HepG2 (cell line): ENCODE data around the gene ERC1. TPM values are rescaled to one million over a fixed set of nuclear protein-coding genes. Genes with fewer than 3 reads are reported as not detected.

Experiments
- ATAC-seq: fragments of 200-7000 bp; cut with Tn5 transposase; 3 replicates; pipeline ENCODE4 v1.9.1; 2020; ENCODE audit warnings: mild to moderate bottlenecking, moderate library complexity
- BruUV-seq: library from RNA; stranded (reverse); fragments of 400-500 nt; replicated peaks from 2 replicates; lab custom pipeline; 2021; lab: Mats Ljungman, UMichigan
- CTCF ChIA-PET: fragments of 300-600 bp; formaldehyde crosslinking; extraction: SDS; loops from one replicate; lab custom pipeline; 2021; ENCODE audit warnings: low total read pairs, inconsistent platforms, low intra/inter-chr PET ratio; lab: Yijun Ruan, JAX
- POLR2A ChIA-PET: fragments of 350-600 bp; sonication (Branson Sonifier 250); formaldehyde crosslinking; loops from one replicate; lab custom pipeline; 2020; ENCODE audit warnings: antibody characterized with exemption, inconsistent platforms; lab: Yijun Ruan, JAX
- DNase-seq: peaks from one replicate; pipeline ENCODE4 v3.0.0-alpha.2; 2015; ENCODE audit warnings: low spot score
- FAIRE-seq: peaks from 3 replicates; lab custom pipeline; 2011; peaks lifted over from hg19 to GRCh38; lab: Jason Lieb, UNC
- H2AFZ ChIP-seq: one replicate; pipeline ENCODE4 v1.6.1; 2011; ENCODE audit warnings: low read length, inconsistent platforms
- H3K27ac ChIP-seq: fragments of 300-600 bp; 3 replicates; pipeline ENCODE4 v1.8.0; 2011; ENCODE audit warnings: mixed run types, mild to moderate bottlenecking, mixed read lengths, low read length, inconsistent platforms; ENCODE audit not compliant: insufficient read depth; ENCODE audit errors: extremely low read length
- H3K27me3 ChIP-seq, 2 experiments: fragments of 200-600 bp in 1 of 2; 2 replicates in 1 of 2; 3 replicates in 1 of 2; pipeline versions ENCODE4 v1.6.0 to v1.8.0; 2011; ENCODE audit warnings: low read length in 2 of 2, mild to moderate bottlenecking in 2 of 2, moderate library complexity in 2 of 2, inconsistent platforms in 1 of 2; ENCODE audit not compliant: insufficient read depth in 2 of 2, control insufficient read depth in 1 of 2
- H3K36me3 ChIP-seq, 2 experiments: fragments of 200-600 bp in 1 of 2; replicated peaks in 1 of 2; 2 replicates in 1 of 2; 3 replicates in 1 of 2; pipeline versions ENCODE4 v1.5.1 to v1.8.0; 2011; ENCODE audit warnings: low read length in 2 of 2, inconsistent platforms in 1 of 2; ENCODE audit not compliant: insufficient read depth in 2 of 2, control insufficient read depth in 1 of 2
- H3K4me1 ChIP-seq: 2 replicates; pipeline ENCODE4 v1.5.1; 2012; ENCODE audit warnings: low read length, inconsistent platforms; ENCODE audit not compliant: insufficient read depth
- H3K4me2 ChIP-seq: 2 replicates; pipeline ENCODE4 v1.6.0; 2011; ENCODE audit warnings: low read depth, low read length, inconsistent platforms
- H3K4me3 ChIP-seq, 3 experiments: fragments of 200-600 bp in 1 of 3; sonication (generic), shearing (Covaris generic) in 1 of 3; replicated peaks in 1 of 3; 2 replicates each; pipeline ENCODE4 v1.5.1; 2011 to 2016; ENCODE audit warnings: low read length in 3 of 3, inconsistent platforms in 2 of 3, low read depth in 2 of 3, mild to moderate bottlenecking in 2 of 3, control low read depth in 1 of 3, mixed read lengths in 1 of 3; ENCODE audit not compliant: insufficient read depth in 1 of 3
- H3K79me2 ChIP-seq: one replicate; pipeline ENCODE4 v1.6.1; 2011; ENCODE audit warnings: low read length, inconsistent platforms; ENCODE audit not compliant: insufficient read depth
- H3K9ac ChIP-seq: 2 replicates; pipeline ENCODE4 v1.6.0; 2011; ENCODE audit warnings: mild to moderate bottlenecking, low read depth, low read length, inconsistent platforms; ENCODE audit not compliant: insufficient read depth
- H3K9me3 ChIP-seq: 2 replicates; pipeline ENCODE4 v1.5.1; 2012; ENCODE audit warnings: mild to moderate bottlenecking, low read length
- H4K20me1 ChIP-seq: 2 replicates; pipeline ENCODE4 v1.6.0; 2011; ENCODE audit warnings: inconsistent platforms, mild to moderate bottlenecking, low read length, moderate library complexity; ENCODE audit not compliant: insufficient read depth
- ARID3A ChIP-seq: IDR thresholded peaks from 2 replicates; pipeline ENCODE4 v1.6.1; 2012; ENCODE audit warnings: low read depth, low read length, improper control_type of control experiment
- ATF5 ChIP-seq: sonication (generic); formaldehyde crosslinking; IDR thresholded peaks from 2 replicates; pipeline ENCODE4 v1.4.0; 2020; ENCODE audit warnings: mild to moderate bottlenecking, low read depth, missing genetic modification reagents
- BORCS8-MEF2B ChIP-seq: sonication (generic); formaldehyde crosslinking; IDR thresholded peaks from 2 replicates; pipeline ENCODE4 v1.8.0; 2022; ENCODE audit warnings: mild to moderate bottlenecking, missing genetic modification reagents
- FOXJ3 ChIP-seq: sonication (generic); formaldehyde crosslinking; IDR thresholded peaks from 2 replicates; pipeline ENCODE4 v1.4.0; 2020; ENCODE audit warnings: missing genetic modification reagents, mild to moderate bottlenecking, borderline replicate concordance
- MED1 ChIP-seq: sonication (generic); formaldehyde crosslinking; IDR thresholded peaks from 2 replicates; pipeline ENCODE4 v1.4.0; 2020; ENCODE audit warnings: missing genetic modification reagents
- POLR2AphosphoS2 ChIP-seq: IDR thresholded peaks from 2 replicates; pipeline ENCODE4 v1.6.1; 2011; ENCODE audit warnings: low read depth, low read length, improper control_type of control experiment
- TGIF2 ChIP-seq: IDR thresholded peaks from 2 replicates; pipeline ENCODE4 v1.6.1; 2016; ENCODE audit warnings: control low read depth, missing compliant biosample characterization
- TSC22D2 ChIP-seq: sonication (generic); formaldehyde crosslinking; IDR thresholded peaks from 2 replicates; pipeline ENCODE4 v1.5.1; 2020; ENCODE audit warnings: missing genetic modification reagents, mild to moderate bottlenecking, borderline replicate concordance
- ZNF547 ChIP-seq: sonication (generic); formaldehyde crosslinking; IDR thresholded peaks from 2 replicates; pipeline ENCODE4 v1.5.1; 2020; ENCODE audit warnings: mild to moderate bottlenecking, missing genetic modification reagents
- ZSCAN30 ChIP-seq: sonication (generic); formaldehyde crosslinking; IDR thresholded peaks from 2 replicates; pipeline ENCODE4 v1.5.0; 2020; ENCODE audit warnings: mild to moderate bottlenecking, missing genetic modification reagents
- WGBS: methylation state at CpG from one replicate; pipeline ENCODE4 v1.1.6; 2017; ENCODE audit warnings: low lambda C conversion rate; 5-methylcytosine and 5-hydroxymethylcytosine counted together
- in situ Hi-C: cut with HindIII; loops from 2 replicates; pipeline ENCODE4 v1.10.0; 2017; ENCODE audit warnings: low pct_unique_long_range_greater_than_20kb; ENCODE audit not compliant: extremely low pct_ligation_motif_present
- intact Hi-C: fragments of 100-400 bp; cut with micrococcal nuclease; formaldehyde crosslinking; loops from one replicate; pipeline ENCODE4 v1.10.0; 2022; ENCODE audit not compliant: unreplicated experiment
- polyA plus RNA-seq, 8 experiments: library from polyadenylated mRNA; depleted of rRNA in 3 of 8; stranded (reverse) in 7 of 8; unstranded in 1 of 8; fragments of >200 nt; fragmentation: Illumina TruSeq in 4 of 8; extraction: Trizol in 4 of 8; gene quantifications; 2 replicates each; pipeline versions ENCODE4 v1.2.1 to v1.2.3, GENCODE V29; 2011 to 2016; ENCODE audit warnings: low read depth in 4 of 8, missing spikeins in 1 of 8, mixed read lengths in 1 of 8; ENCODE audit not compliant: insufficient read depth in 1 of 8
- total RNA-seq, 5 experiments: library from RNA; depleted of rRNA; stranded (reverse); fragments of >200 nt; fragmentation: Illumina TruSeq; extraction: Trizol; gene quantifications; 2 replicates each; pipeline ENCODE4 v1.2.3, GENCODE V29; 2016; ENCODE audit warnings: low read depth in 1 of 5

The ERC1 gene
- total and polyA plus RNA-seq, 2 of the 13 experiments (the other 11 are each of a cell fraction or from before 2014, with no cell fraction given): 6.1 to 12.4 TPM

GRCh38 chr12:1078002-1078401 lies 87.0 kb downstream of the ERC1 start:
- TF ChIP-seq POLR2AphosphoS2 (no peak), ZNF547 (no peak), FOXJ3 (CRISPR knock-in tag) (no peak), ARID3A (no peak), ATF5 (CRISPR knock-in tag) (no peak), ZSCAN30 (CRISPR knock-in tag) (no peak), BORCS8-MEF2B (CRISPR knock-in tag) (no peak), TSC22D2 (CRISPR knock-in tag) (no peak), TGIF2 (no peak), MED1 (no peak)
- Histone ChIP-seq H2AFZ (no peak overlapping the region), H3K36me3 (no peaks in the 10 kb centered on the region), H3K9me3 (no peaks in the 10 kb centered on the region), H3K4me3 (no peak overlapping the region), H3K4me1 (peaks cover 6% of the 10 kb centered on the region), H3K27me3 (no peaks in the 10 kb centered on the region), H3K79me2 (no peaks in the 10 kb centered on the region), H3K9ac (no peak overlapping the region), H3K4me2 (no peak overlapping the region), H3K27ac (no peak overlapping the region), H4K20me1 (no peaks in the 10 kb centered on the region)
- ATAC-seq (no peak), DNase-seq (no peak), FAIRE-seq (no peak)
- 96% methylated on average over 3 of the region's 3 CpGs for WGBS
- ChIA-PET CTCF (no interaction called here), POLR2A (no interaction called here)
- intact Hi-C loops (no loop called here), in situ Hi-C loops (loop anchor here (25.0 kb wide), 1 partner anchor 516 kb away; no protein-coding TSS in a partner anchor)
- BruUV-seq: no TSS peak
